Measurements from ENCODE around the gene ZNF500.

DNA sequence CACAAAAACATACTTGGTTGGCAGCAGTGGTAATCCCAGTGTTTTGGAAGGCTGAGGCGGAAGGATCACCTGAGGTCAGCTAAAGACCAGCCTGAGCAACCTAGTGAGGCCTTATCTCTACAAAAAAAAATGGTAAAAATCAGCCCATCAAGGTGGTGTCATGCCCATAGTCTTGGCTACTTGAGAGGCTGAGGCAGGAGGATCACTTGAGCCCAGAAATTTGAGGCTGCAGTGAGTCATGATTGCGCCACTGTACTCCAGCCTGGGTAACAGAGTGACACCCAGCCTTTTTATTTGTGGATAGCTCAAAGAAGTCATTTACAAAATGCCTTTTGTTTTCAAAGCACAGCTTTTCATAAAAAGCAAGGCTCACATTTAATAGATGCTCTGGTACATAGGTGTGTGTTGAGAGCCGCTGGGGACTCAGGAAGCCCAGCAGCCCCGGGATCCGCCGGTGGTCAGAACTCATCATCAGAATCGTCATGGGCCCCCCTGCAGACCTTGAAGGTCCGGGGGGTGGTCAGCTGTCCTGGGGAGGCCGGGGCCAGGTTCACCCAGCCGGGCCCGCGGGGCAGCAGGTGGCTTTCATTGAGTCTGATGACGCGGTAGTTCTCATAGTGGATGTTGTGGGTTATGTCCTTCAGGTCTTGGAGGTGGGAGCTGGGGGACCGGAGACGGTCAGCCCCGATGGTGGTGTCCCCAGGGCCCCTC, 10.5 kb upstream of the ZNF500 start:
- TF ChIP-seq, protein P1, sequence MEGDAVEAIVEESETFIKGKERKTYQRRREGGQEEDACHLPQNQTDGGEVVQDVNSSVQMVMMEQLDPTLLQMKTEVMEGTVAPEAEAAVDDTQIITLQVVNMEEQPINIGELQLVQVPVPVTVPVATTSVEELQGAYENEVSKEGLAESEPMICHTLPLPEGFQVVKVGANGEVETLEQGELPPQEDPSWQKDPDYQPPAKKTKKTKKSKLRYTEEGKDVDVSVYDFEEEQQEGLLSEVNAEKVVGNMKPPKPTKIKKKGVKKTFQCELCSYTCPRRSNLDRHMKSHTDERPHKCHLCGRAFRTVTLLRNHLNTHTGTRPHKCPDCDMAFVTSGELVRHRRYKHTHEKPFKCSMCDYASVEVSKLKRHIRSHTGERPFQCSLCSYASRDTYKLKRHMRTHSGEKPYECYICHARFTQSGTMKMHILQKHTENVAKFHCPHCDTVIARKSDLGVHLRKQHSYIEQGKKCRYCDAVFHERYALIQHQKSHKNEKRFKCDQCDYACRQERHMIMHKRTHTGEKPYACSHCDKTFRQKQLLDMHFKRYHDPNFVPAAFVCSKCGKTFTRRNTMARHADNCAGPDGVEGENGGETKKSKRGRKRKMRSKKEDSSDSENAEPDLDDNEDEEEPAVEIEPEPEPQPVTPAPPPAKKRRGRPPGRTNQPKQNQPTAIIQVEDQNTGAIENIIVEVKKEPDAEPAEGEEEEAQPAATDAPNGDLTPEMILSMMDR (conservative IDR thresholded peaks at IDR 0.05 in 1 of 2, IDR thresholded peaks at IDR 0.05 in 1 of 2; ENCODE audit: low read depth in 1 of 2, low read length in 2 of 2), result no peak
- no peak for TF ChIP-seq EZH2 (IDR thresholded peaks at IDR 0.05; ENCODE audit: low read length, missing control alignments)
